K562 (cell line): ENCODE data around the gene FOLR2. TPM values are rescaled to one million over a fixed set of nuclear protein-coding genes. Genes with fewer than 3 reads are reported as not detected.

Experiments
- ARID1B ChIP-seq: fragments of 450-650 bp; IDR thresholded peaks from 2 replicates; pipeline ENCODE4 v1.6.1; 2016; ENCODE audit warnings: antibody characterized with exemption, mild to moderate bottlenecking, inconsistent platforms
- CHD4 ChIP-seq: fragments of 200-600 bp; sonication (generic); IDR thresholded peaks from 3 replicates; pipeline ENCODE4 v1.6.1; 2012; ENCODE audit warnings: low read depth, mild to moderate bottlenecking, mixed read lengths, low read length, inconsistent platforms; ENCODE audit not compliant: insufficient read depth, insufficient replicate concordance, poor library complexity, severe bottlenecking
- ETS1 ChIP-seq: conservative IDR thresholded peaks from 2 replicates; pipeline ENCODE4 v1.6.1; 2011; ENCODE audit warnings: low read depth, mild to moderate bottlenecking, low read length; ENCODE audit not compliant: control insufficient read depth
- ETV5 ChIP-seq: sonication (generic); formaldehyde crosslinking; IDR thresholded peaks from 2 replicates; pipeline ENCODE4 v1.4.0; 2020; ENCODE audit warnings: low read depth, mild to moderate bottlenecking, missing genetic modification reagents
- LEF1 ChIP-seq: fragments of 450-650 bp; IDR thresholded peaks from 2 replicates; pipeline ENCODE4 v1.6.1; 2016; ENCODE audit warnings: mild to moderate bottlenecking
- MITF ChIP-seq: IDR thresholded peaks from 2 replicates; pipeline ENCODE4 v1.6.1; 2014; ENCODE audit warnings: antibody characterized with exemption
- MLLT1 ChIP-seq, 2 experiments: fragments of 450-650 bp; IDR thresholded peaks; 2 replicates each; pipeline ENCODE4 v1.6.1; 2016
- MTA2 ChIP-seq: fragments of 450-650 bp; IDR thresholded peaks from 2 replicates; pipeline ENCODE4 v1.6.1; 2016; ENCODE audit warnings: low read depth
- MYC ChIP-seq, 2 experiments: fragments of 250-450 bp in 1 of 2; sonication (Bioruptor Pico) in 1 of 2; IDR thresholded peaks; 2 replicates each; pipeline versions ENCODE4 v1.5.1 to v1.6.1; 2012 to 2021; ENCODE audit warnings: low read depth in 2 of 2, borderline replicate concordance in 1 of 2, improper control_type of control experiment in 1 of 2, low read length in 1 of 2, mild to moderate bottlenecking in 1 of 2, moderate library complexity in 1 of 2
- NCOR1 ChIP-seq: fragments of 450-650 bp; IDR thresholded peaks from 2 replicates; pipeline ENCODE4 v1.6.1; 2016; ENCODE audit warnings: mild to moderate bottlenecking, moderate library complexity
- NFIX ChIP-seq: fragments of 250-450 bp; sonication (Bioruptor Pico); IDR thresholded peaks from 2 replicates; pipeline ENCODE4 v1.4.0; 2020; ENCODE audit warnings: low read depth, mild to moderate bottlenecking, moderate library complexity
- RBFOX2 ChIP-seq: fragments of 200-400 bp; formaldehyde crosslinking; IDR thresholded peaks from 2 replicates; pipeline ENCODE4 v1.6.1; 2017; ENCODE audit warnings: low read depth, mild to moderate bottlenecking, low read length, moderate library complexity
- SUPT5H ChIP-seq: fragments of 450-650 bp; IDR thresholded peaks from 2 replicates; pipeline ENCODE4 v1.6.1; 2016
- TRIM25 ChIP-seq: fragments of 450-650 bp; IDR thresholded peaks from 2 replicates; pipeline ENCODE4 v1.7.0; 2016; ENCODE audit warnings: borderline replicate concordance
- YY1 ChIP-seq, 3 experiments: IDR thresholded peaks; 2 replicates each; pipeline ENCODE4 v1.6.1; 2011; ENCODE audit warnings: low read length in 2 of 3, mild to moderate bottlenecking in 2 of 3, moderate library complexity in 2 of 3, borderline replicate concordance in 1 of 3, control low read depth in 1 of 3, low read depth in 1 of 3; ENCODE audit not compliant: insufficient read depth in 3 of 3, insufficient replicate concordance in 2 of 3, control insufficient read depth in 1 of 3, insufficient read length in 1 of 3; ENCODE audit errors: extremely low read depth in 1 of 3
- ZNF639 ChIP-seq, 2 experiments: fragments of 200-800 bp in 1 of 2; sonication (Bioruptor generic) in 1 of 2; sonication (generic) in 1 of 2; formaldehyde crosslinking in 1 of 2; IDR thresholded peaks in 1 of 2; conservative IDR thresholded peaks in 1 of 2; 2 replicates each; pipeline versions ENCODE4 v1.5.0 to v1.6.1; 2016 to 2020; ENCODE audit warnings: missing compliant biosample characterization in 1 of 2, missing genetic modification characterization in 1 of 2, missing genetic modification reagents in 1 of 2
- polyA plus RNA-seq, 8 experiments: library from polyadenylated mRNA; depleted of rRNA in 4 of 8; stranded (reverse) in 5 of 8; unstranded in 3 of 8; fragments of >200 nt; fragmentation: Nextera tagmentation in 2 of 8; fragmentation: Illumina TruSeq in 1 of 8; extraction: Ambion mirVana in 2 of 8; extraction: Trizol in 1 of 8; gene quantifications; 2 replicates each; pipeline versions ENCODE4 v1.2.1 to v1.2.3, GENCODE V29; 2011 to 2014; ENCODE audit warnings: inconsistent platforms in 1 of 8, missing spikeins in 1 of 8
- total RNA-seq, 7 experiments: library from RNA; depleted of rRNA in 6 of 7; stranded (reverse); fragments of >200 nt in 6 of 7; fragmentation: Illumina TruSeq in 2 of 7; extraction: Trizol in 2 of 7; gene quantifications; 2 replicates each; pipeline versions ENCODE4 v1.2.1 to v1.2.3, GENCODE V29; 2011 to 2021; ENCODE audit warnings: low replicate concordance in 1 of 7

FOLR2 gene
- total and polyA plus RNA-seq, 9 of the 15 experiments (the other 6 are each of a cell fraction or from before 2014, with no cell fraction given), result 0.27 TPM; not detected in 8

GRCh38 chr11:72223615-72224563 is 7.3 kb downstream of the FOLR2 start (continued):
- peak in 2 of 3 experiments; percentile 70 to 84 for TF ChIP-seq YY1 (IDR thresholded peaks at IDR 0.05; ENCODE audit: borderline replicate concordance in 1 of 3, control insufficient read depth in 1 of 3, extremely low read depth in 1 of 3, insufficient read depth in 3 of 3, insufficient read length in 1 of 3, insufficient replicate concordance in 2 of 3, low read depth in 1 of 3, low read length in 2 of 3)
- peak; percentile 46; the same call in 1 of the 2 replicates for TF ChIP-seq SUPT5H
- peak in 1 of 2 experiments; percentile 62; a peak in 1 of 4 replicates for TF ChIP-seq MLLT1 (IDR thresholded peaks at IDR 0.05)
- peak; percentile 40; the same call in 1 of the 2 replicates for TF ChIP-seq LEF1
- TF ChIP-seq NCOR1, result 0 out of 2 replicates have a peak, but pooled peaks have one; percentile 7
- peak; percentile 7; the same call in 1 of the 2 replicates for TF ChIP-seq MITF
- TF ChIP-seq CHD4, result no peak
- 0 out of 2 replicates have a peak, but pooled peaks have one; percentile 54 for TF ChIP-seq TRIM25
- TF ChIP-seq RBFOX2, result peak; percentile 85
- 0 out of 2 replicates have a peak, but pooled peaks have one; percentile 6 for TF ChIP-seq ARID1B
- no peak for TF ChIP-seq MYC (IDR thresholded peaks at IDR 0.05; ENCODE audit: low read depth, low read length)
- 0 out of 2 replicates have a peak, but pooled peaks have one; percentile 36 for TF ChIP-seq MYC (CRISPR knock-in tag; IDR thresholded peaks at IDR 0.05; ENCODE audit: borderline replicate concordance, low read depth)
- TF ChIP-seq NFIX (CRISPR knock-in tag), result no peak
- no peak for TF ChIP-seq MTA2
- TF ChIP-seq ZNF639 (CRISPR knock-in tag; conservative IDR thresholded peaks at IDR 0.05 in 1 of 2, IDR thresholded peaks at IDR 0.05 in 1 of 2), result peak in 1 of 2 experiments; percentile 97; a peak in 2 of 4 replicates
- peak; percentile 11; the same call in 1 of the 2 replicates for TF ChIP-seq ETV5
- TF ChIP-seq ETS1, result 0 out of 2 replicates have a peak, but pooled peaks have one; percentile 13
